AG04449 (cell line): ENCODE results near the gene TNFSF15.

Experiments used
- CTCF ChIA-PET: fragments of 350-600 bp; formaldehyde crosslinking; extraction: SDS; loops from one replicate; lab custom pipeline; 2021; ENCODE audit warnings: antibody characterized with exemption; lab: Yijun Ruan, JAX
- POLR2A ChIA-PET: fragments of 400-600, 350-600 bp; formaldehyde crosslinking; extraction: SDS; loops from one replicate; lab custom pipeline; 2020; ENCODE audit warnings: antibody characterized with exemption, inconsistent platforms; lab: Yijun Ruan, JAX
- DNase-seq: peaks from one replicate; pipeline ENCODE4 v3.0.0-alpha.2; 2010; ENCODE audit warnings: low read depth, low spot score
- H3K4me3 ChIP-seq: 2 replicates; pipeline ENCODE4 v1.5.1; 2011; ENCODE audit warnings: low read depth, mild to moderate bottlenecking, control low read depth, low read length
- CTCF ChIP-seq: IDR thresholded peaks from one replicate; pipeline ENCODE4 v1.5.1; 2011; ENCODE audit warnings: mild to moderate bottlenecking, moderate library complexity, low read length, control low read depth, inconsistent platforms; ENCODE audit not compliant: insufficient read depth; ENCODE audit errors: missing control alignments

Gene TNFSF15

GRCh38 chr9:114820776-114821501 is 15.1 kb upstream of the TNFSF15 start:
- no peak for DNase-seq
- no peak for TF ChIP-seq CTCF
- CTCF ChIA-PET, result no interaction called here
- no peak overlapping the region for H3K4me3 ChIP-seq
- POLR2A ChIA-PET, result no interaction called here

GRCh38 chr9:114818178-114818577 is 12.3 kb upstream of the TNFSF15 start:
- CTCF ChIA-PET, result interaction anchor here (1.1 kb wide), 1 partner anchor 11 kb away, joined by 4 read pairs; no protein-coding TSS in a partner anchor
- no peak for TF ChIP-seq CTCF
- no peak for DNase-seq
- POLR2A ChIA-PET, result no interaction called here
- H3K4me3 ChIP-seq, result no peak overlapping the region

GRCh38 chr9:114813717-114814418 is 8.0 kb upstream of the TNFSF15 start:
- POLR2A ChIA-PET, result no interaction called here
- DNase-seq, result no peak
- no peak overlapping the region for H3K4me3 ChIP-seq
- no peak for TF ChIP-seq CTCF
- CTCF ChIA-PET, result no interaction called here

GRCh38 chr9:114811966-114812636 is 6.3 kb upstream of the TNFSF15 start:
- ChIA-PET POLR2A (no interaction called here), CTCF (interaction anchor here (0.7 kb wide), 1 partner anchor 10 kb away, joined by 3 read pairs; no protein-coding TSS in a partner anchor)
- H3K4me3 ChIP-seq, result no peak overlapping the region
- no peak for DNase-seq
- no peak for TF ChIP-seq CTCF

- no peak overlapping the region for H3K4me3 ChIP-seq
- no peak for DNase-seq
- POLR2A ChIA-PET, result no interaction called here
- no peak for TF ChIP-seq CTCF
- CTCF ChIA-PET, result interaction anchor here (0.7 kb wide), 1 partner anchor 13 kb away, joined by 3 read pairs; no protein-coding TSS in a partner anchor
Observed at GRCh38 chr9:114811301-114811700, 5.5 kb upstream of the TNFSF15 start.

- ChIA-PET POLR2A (no interaction called here), CTCF (interaction anchor here (0.7 kb wide), 1 partner anchor 14 kb away, joined by 3 read pairs; no protein-coding TSS in a partner anchor)
- DNase-seq, result no peak
- TF ChIP-seq CTCF, result no peak
- no peak overlapping the region for H3K4me3 ChIP-seq
Observed at GRCh38 chr9:114810614-114811013, 4.8 kb upstream of the TNFSF15 start.
